Ascending aorta (tissue), 2 donors: ENCODE data around the gene HIC1. TPM values are rescaled to one million over a fixed set of nuclear protein-coding genes. Genes with fewer than 3 reads are reported as not detected.

Experiments
- DNase-seq, 2 donors: peaks; one replicate each; pipeline ENCODE4 v3.0.0-alpha.2; 2019; ENCODE audit warnings: low spot score in 2 of 2
- H3K27ac ChIP-seq, 2 donors: fragments of 200-600 bp; sonication (generic); one replicate each; pipeline ENCODE4 v1.5.1; 2016 to 2017; ENCODE audit warnings: mild to moderate bottlenecking in 1 of 2
- H3K27me3 ChIP-seq: fragments of 200-600 bp; sonication (generic); one replicate; pipeline ENCODE4 v1.5.1; 2017
- H3K36me3 ChIP-seq, 2 donors: fragments of 200-600 bp; sonication (generic); one replicate each; pipeline ENCODE4 v1.5.1; 2016
- H3K4me1 ChIP-seq, 2 donors: fragments of 200-600 bp; sonication (generic); one replicate each; pipeline ENCODE4 v1.5.1; 2016 to 2017; ENCODE audit warnings: mild to moderate bottlenecking in 1 of 2
- H3K4me3 ChIP-seq, 2 donors: fragments of 200-600 bp; sonication (generic); one replicate each; pipeline ENCODE4 v1.5.1; 2016 to 2017; ENCODE audit warnings: mild to moderate bottlenecking in 1 of 2
- H3K9me3 ChIP-seq, 2 donors: fragments of 200-600 bp; sonication (generic); one replicate each; pipeline ENCODE4 v1.5.1; 2016
- intact Hi-C: fragments of 100-400 bp; cut with DNase I; formaldehyde crosslinking; loops from one replicate; pipeline ENCODE4 v1.15.1; 2023
- total RNA-seq: library from RNA; depleted of rRNA; stranded (reverse); fragments of >200 nt; gene quantifications from one replicate; pipeline ENCODE4 v1.1.0, GENCODE V29; 2016
- TF ChIP-seq, protein P1 (sequence below), 3 experiments: fragments of 200-600 bp in 2 of 3; fragments of 450-650 bp in 1 of 3; sonication (generic) in 2 of 3; IDR thresholded peaks; one replicate each; pipeline ENCODE4 v1.5.1; 2016 to 2019; ENCODE audit warnings: antibody characterized with exemption in 3 of 3, mild to moderate bottlenecking in 1 of 3, moderate library complexity in 1 of 3

Gene HIC1
- total RNA-seq, 1 donor from 2014 or later, result 131 TPM

- TF ChIP-seq, protein P1, sequence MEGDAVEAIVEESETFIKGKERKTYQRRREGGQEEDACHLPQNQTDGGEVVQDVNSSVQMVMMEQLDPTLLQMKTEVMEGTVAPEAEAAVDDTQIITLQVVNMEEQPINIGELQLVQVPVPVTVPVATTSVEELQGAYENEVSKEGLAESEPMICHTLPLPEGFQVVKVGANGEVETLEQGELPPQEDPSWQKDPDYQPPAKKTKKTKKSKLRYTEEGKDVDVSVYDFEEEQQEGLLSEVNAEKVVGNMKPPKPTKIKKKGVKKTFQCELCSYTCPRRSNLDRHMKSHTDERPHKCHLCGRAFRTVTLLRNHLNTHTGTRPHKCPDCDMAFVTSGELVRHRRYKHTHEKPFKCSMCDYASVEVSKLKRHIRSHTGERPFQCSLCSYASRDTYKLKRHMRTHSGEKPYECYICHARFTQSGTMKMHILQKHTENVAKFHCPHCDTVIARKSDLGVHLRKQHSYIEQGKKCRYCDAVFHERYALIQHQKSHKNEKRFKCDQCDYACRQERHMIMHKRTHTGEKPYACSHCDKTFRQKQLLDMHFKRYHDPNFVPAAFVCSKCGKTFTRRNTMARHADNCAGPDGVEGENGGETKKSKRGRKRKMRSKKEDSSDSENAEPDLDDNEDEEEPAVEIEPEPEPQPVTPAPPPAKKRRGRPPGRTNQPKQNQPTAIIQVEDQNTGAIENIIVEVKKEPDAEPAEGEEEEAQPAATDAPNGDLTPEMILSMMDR (IDR thresholded peaks at IDR 0.05), result peak; percentile 35 to 41 (median 36)
- Histone ChIP-seq H3K4me3 (peak overlapping the region; percentile 9 to 19), H3K27ac (peak overlapping the region in 1 of 2 donors; percentile 65), H3K27me3 (no peaks in the 10 kb centered on the region), H3K9me3 (no peaks in the 10 kb centered on the region), H3K36me3 (peaks cover 15 to 32% of the 10 kb centered on the region in 2 donors), H3K4me1 (peaks cover 13 to 18% of the 10 kb centered on the region in 2 donors)
- intact Hi-C loops, result loop anchor here (5.0 to 10.0 kb wide), 2 partner anchors 33 to 336 kb away; no protein-coding TSS in a partner anchor
- DNase-seq, result no peak
Measured at GRCh38 chr17:2058586-2059546, 4.0 kb downstream of the HIC1 start.

GRCh38 chr17:2059547-2060384 lies 4.9 kb downstream of the HIC1 start:
- intact Hi-C loops, result loop anchor here (5.0 to 10.0 kb wide), 2 partner anchors 33 to 335 kb away; no protein-coding TSS in a partner anchor
- Histone ChIP-seq H3K4me3 (peak overlapping the region in 1 of 2 donors; percentile 9), H3K27ac (peak overlapping the region; percentile 43 to 65), H3K36me3 (peaks cover 24 to 41% of the 10 kb centered on the region in 2 donors), H3K4me1 (peaks cover 5 to 12% of the 10 kb centered on the region in 2 donors), H3K27me3 (no peaks in the 10 kb centered on the region), H3K9me3 (no peaks in the 10 kb centered on the region)
- TF ChIP-seq, protein P1 (IDR thresholded peaks at IDR 0.05), result no peak
- no peak for DNase-seq

GRCh38 chr17:2060385-2060658 lies 5.4 kb downstream of the HIC1 start:
- peaks cover 5 to 10% of the 10 kb centered on the region in 2 donors for H3K4me1 ChIP-seq
- no peak for DNase-seq
- TF ChIP-seq, protein P1 (IDR thresholded peaks at IDR 0.05), result no peak
- peaks cover 28 to 47% of the 10 kb centered on the region in 2 donors for H3K36me3 ChIP-seq
- H3K9me3 ChIP-seq, result no peaks in the 10 kb centered on the region
- intact Hi-C loops, result no loop called here
- H3K4me3 ChIP-seq, result no peak overlapping the region
- H3K27me3 ChIP-seq, result no peaks in the 10 kb centered on the region
- H3K27ac ChIP-seq, result peak overlapping the region; percentile 43 to 65

- H3K27ac ChIP-seq, result peak overlapping the region; percentile 43 to 65
- no peaks in the 10 kb centered on the region for H3K27me3 ChIP-seq
- no peak overlapping the region for H3K4me3 ChIP-seq
- intact Hi-C loops, result no loop called here
- H3K4me1 ChIP-seq, result peaks cover 5 to 6% of the 10 kb centered on the region in 2 donors
- TF ChIP-seq, protein P1 (IDR thresholded peaks at IDR 0.05), result no peak
- no peak for DNase-seq
- H3K9me3 ChIP-seq, result no peaks in the 10 kb centered on the region
- H3K36me3 ChIP-seq, result peaks cover 30 to 50% of the 10 kb centered on the region in 2 donors
Measured at GRCh38 chr17:2060681-2061440, 6.0 kb downstream of the HIC1 start.

DNA sequence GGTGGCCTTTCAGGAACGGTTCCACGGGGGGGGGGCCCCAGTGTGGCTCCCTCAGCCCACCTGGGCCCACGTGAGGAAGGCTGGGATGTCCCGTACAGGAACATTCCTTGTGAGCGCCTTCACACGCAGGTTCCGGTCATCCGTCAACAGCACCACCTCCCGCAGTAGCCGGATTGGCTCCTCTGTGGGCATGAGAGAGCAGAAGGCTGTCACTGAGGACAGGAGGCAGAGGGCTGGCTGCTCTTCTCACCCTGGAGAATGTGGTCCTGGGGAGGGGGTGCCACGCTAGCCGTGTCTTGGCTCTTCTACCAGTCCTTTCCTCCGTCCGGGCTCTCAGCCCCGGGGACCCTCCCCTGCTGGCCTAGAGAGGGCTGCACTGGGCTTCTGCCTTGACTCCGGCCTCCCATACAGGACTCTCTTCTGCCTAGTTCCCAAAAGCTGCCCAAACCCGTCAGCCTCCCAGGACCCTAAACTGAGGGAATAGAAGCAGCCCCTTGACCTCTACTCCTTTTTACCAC lies 6.6 kb downstream of the HIC1 start:
- TF ChIP-seq, protein P1 (IDR thresholded peaks at IDR 0.05), result no peak
- intact Hi-C loops, result no loop called here
- Histone ChIP-seq H3K9me3 (no peaks in the 10 kb centered on the region), H3K4me1 (peaks cover 1 to 5% of the 10 kb centered on the region in 2 donors), H3K27ac (peak overlapping the region; percentile 43 to 65), H3K36me3 (peaks cover 30 to 51% of the 10 kb centered on the region in 2 donors), H3K27me3 (no peaks in the 10 kb centered on the region), H3K4me3 (no peak overlapping the region)
- no peak for DNase-seq
